Glutamatergic neuron (in vitro differentiated cells): ENCODE results near the gene KIF5A. TPM values are rescaled to one million over a fixed set of nuclear protein-coding genes. Genes with fewer than 3 reads are reported as not detected.

Experiments used
- DNase-seq: peaks from one replicate; pipeline ENCODE4 v3.0.0; 2022
- H3K27ac Mint-ChIP-seq: one replicate; pipeline ENCODE4 v1.8.0; 2020; ENCODE audit warnings: mild to moderate bottlenecking, mixed read lengths, inconsistent platforms; ENCODE audit not compliant: unreplicated experiment
- H3K27me3 Mint-ChIP-seq: one replicate; pipeline ENCODE4 v1.8.0; 2020; ENCODE audit warnings: mild to moderate bottlenecking, moderate library complexity, mixed read lengths, inconsistent platforms; ENCODE audit not compliant: unreplicated experiment
- H3K36me3 Mint-ChIP-seq: one replicate; pipeline ENCODE4 v1.8.0; 2020; ENCODE audit warnings: mild to moderate bottlenecking, mixed read lengths, inconsistent platforms; ENCODE audit not compliant: unreplicated experiment
- H3K4me1 Mint-ChIP-seq: one replicate; pipeline ENCODE4 v1.8.0; 2020; ENCODE audit warnings: mild to moderate bottlenecking, low read depth, mixed read lengths, inconsistent platforms; ENCODE audit not compliant: unreplicated experiment
- H3K4me3 Mint-ChIP-seq: one replicate; pipeline ENCODE4 v1.8.0; 2020; ENCODE audit warnings: mild to moderate bottlenecking, mixed read lengths, inconsistent platforms; ENCODE audit not compliant: unreplicated experiment
- H3K9me3 Mint-ChIP-seq: one replicate; pipeline ENCODE4 v1.8.0; 2020; ENCODE audit warnings: mild to moderate bottlenecking, moderate library complexity, mixed read lengths, inconsistent platforms; ENCODE audit not compliant: unreplicated experiment
- CTCF ChIP-seq: fragments of 200-600 bp; sonication (generic); IDR thresholded peaks from one replicate; pipeline ENCODE4 v1.5.0; 2021; ENCODE audit not compliant: partially characterized antibody, unreplicated experiment
- total RNA-seq: library from RNA; stranded (reverse); fragmentation: NEBNext Ultra II Directional; extraction: Animal tissue kit (Norgen Biotek cat#: 25700); gene quantifications from one replicate; pipeline ENCODE4 v1.2.1, GENCODE V29; 2021; ENCODE audit not compliant: unreplicated experiment

KIF5A gene
- total RNA-seq, 1 donor from 2014 or later, result 314 TPM

DNA sequence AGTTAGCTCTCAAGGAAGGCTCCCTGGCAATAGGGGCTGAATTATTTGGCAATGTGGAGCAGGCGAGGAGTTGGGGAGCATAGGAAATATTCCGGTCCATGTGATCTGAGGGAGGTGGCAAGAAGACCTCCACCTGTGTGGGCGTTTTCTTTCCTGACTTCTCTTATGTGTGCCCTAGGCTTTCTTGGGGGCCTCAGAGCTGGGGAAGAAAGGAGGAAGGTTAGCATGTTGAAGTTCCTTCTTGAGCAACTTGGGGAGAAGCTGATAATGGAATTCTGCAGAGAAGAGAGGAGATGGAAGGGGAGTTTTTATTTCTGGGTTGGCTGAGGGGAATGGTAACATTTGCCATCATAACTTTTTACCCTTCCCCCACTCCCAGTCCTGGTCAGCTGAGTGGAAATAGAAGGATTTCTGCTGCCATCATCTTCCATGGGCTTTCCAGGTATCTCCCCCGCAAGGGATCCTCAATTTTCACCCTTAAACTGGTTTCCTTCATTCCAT is 56.0 kb downstream of the KIF5A start:
- no peak for TF ChIP-seq CTCF
- Mint-ChIP-seq H3K9me3 (peaks cover 24% of the 10 kb centered on the region), H3K27ac (peak overlapping the region; percentile 98), H3K4me1 (peaks cover 44% of the 10 kb centered on the region), H3K27me3 (peaks cover 17% of the 10 kb centered on the region), H3K36me3 (peaks cover 10% of the 10 kb centered on the region), H3K4me3 (peak overlapping the region; percentile 84)
- no peak for DNase-seq

- no peak for DNase-seq
- Mint-ChIP-seq H3K9me3 (peaks cover 24% of the 10 kb centered on the region), H3K4me3 (peak overlapping the region; percentile 84), H3K4me1 (peaks cover 44% of the 10 kb centered on the region), H3K27ac (peak overlapping the region; percentile 69), H3K27me3 (peaks cover 16% of the 10 kb centered on the region), H3K36me3 (peaks cover 10% of the 10 kb centered on the region)
- TF ChIP-seq CTCF, result no peak
Measured at GRCh38 chr12:57606399-57606798, 56.6 kb downstream of the KIF5A start.

DNA sequence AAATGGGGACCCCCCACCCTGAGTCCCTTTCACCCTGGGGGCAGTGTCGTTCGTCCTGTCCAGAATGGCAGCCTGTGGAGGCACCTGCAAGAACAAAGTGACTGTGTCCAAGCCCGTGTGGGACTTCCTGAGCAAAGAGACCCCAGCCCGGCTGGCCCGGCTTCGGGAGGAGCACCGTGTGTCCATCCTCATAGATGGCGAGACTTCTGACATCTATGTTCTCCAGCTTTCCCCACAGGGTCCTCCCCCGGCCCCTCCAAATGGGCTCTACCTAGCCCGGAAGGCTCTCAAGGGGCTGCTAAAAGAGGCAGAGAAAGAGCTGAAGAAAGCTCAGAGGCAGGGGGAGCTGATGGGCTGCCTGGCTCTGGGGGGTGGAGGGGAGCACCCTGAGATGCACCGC is 57.0 kb downstream of the KIF5A start:
- TF ChIP-seq CTCF, result no peak
- H3K27me3 Mint-ChIP-seq, result peaks cover 16% of the 10 kb centered on the region
- peak overlapping the region; percentile 69 for H3K27ac Mint-ChIP-seq
- peaks cover 44% of the 10 kb centered on the region for H3K4me1 Mint-ChIP-seq
- peak overlapping the region; percentile 84 for H3K4me3 Mint-ChIP-seq
- H3K36me3 Mint-ChIP-seq, result peaks cover 10% of the 10 kb centered on the region
- DNase-seq, result no peak
- peaks cover 22% of the 10 kb centered on the region for H3K9me3 Mint-ChIP-seq

- no peak for DNase-seq
- no peak overlapping the region for H3K27ac Mint-ChIP-seq
- peaks cover 2% of the 10 kb centered on the region for H3K36me3 Mint-ChIP-seq
- H3K4me1 Mint-ChIP-seq, result peaks cover 44% of the 10 kb centered on the region
- TF ChIP-seq CTCF, result no peak
- peaks cover 25% of the 10 kb centered on the region for H3K9me3 Mint-ChIP-seq
- H3K27me3 Mint-ChIP-seq, result peaks cover 18% of the 10 kb centered on the region
- peak overlapping the region; percentile 33 for H3K4me3 Mint-ChIP-seq
Measured at GRCh38 chr12:57607958-57608663, 58.3 kb downstream of the KIF5A start.

DNA sequence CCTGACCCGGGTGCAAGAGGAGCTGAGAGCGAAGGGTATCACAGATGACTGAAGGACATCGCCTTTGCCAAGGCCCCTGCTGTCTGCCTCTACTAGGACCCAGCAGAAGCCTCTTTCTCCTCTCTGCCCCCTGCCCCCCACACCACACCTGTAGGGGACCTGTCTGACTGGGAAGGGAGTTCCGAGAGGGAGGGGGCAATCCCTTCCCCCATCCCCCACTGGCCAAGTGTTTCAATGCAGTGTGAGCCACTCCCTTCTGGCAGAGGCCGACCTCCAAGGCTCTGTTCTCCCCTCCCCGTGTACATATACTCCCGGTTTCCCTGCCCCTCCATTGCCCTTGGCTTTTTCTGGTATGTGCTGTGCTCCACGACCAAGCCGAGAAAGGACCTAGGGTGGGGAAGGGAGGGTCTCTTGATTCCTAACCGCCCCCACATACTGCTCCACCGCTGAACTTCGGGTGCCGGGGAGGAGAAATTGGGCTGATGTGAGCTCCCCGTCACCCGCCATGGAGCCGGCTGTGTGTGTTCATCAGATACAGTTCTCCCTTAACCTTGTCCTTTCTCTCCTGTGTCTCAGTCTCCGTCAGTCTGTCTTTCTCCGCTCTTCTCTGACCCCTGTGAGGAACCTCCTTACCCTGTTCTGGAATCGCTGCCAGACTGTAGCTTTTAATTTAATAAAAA is 59.4 kb downstream of the KIF5A start:
- no peak for TF ChIP-seq CTCF
- Mint-ChIP-seq H3K27me3 (peaks cover 13% of the 10 kb centered on the region), H3K27ac (peak overlapping the region; percentile 52), H3K4me3 (peak overlapping the region; percentile 82), H3K4me1 (peaks cover 43% of the 10 kb centered on the region), H3K9me3 (peaks cover 22% of the 10 kb centered on the region), H3K36me3 (no peaks in the 10 kb centered on the region)
- peak; percentile 31 for DNase-seq
